Measurements from ENCODE around the gene CCDC187. TPM values are rescaled to one million over a fixed set of nuclear protein-coding genes. Genes with fewer than 3 reads are reported as not detected.
A peak's percentile ranks its signal among the peaks of the same experiment; 100 is the strongest.
"Not testable (repeated sequence)": the region's sequence is repeated elsewhere in the genome, so short reads cannot be mapped to it uniquely, and the experiment has no call there.

The CCDC187 gene
- total RNA-seq, result not detected

- H3K9me3 Mint-ChIP-seq, result no peaks in the 10 kb centered on the region
- H3K27ac Mint-ChIP-seq, result no peak within 1 kb of the TSS
- CTCF ChIA-PET, result no interaction called here
- no peak within 1 kb of the TSS for H3K4me3 Mint-ChIP-seq
- no peaks in the 10 kb centered on the region for H3K4me1 Mint-ChIP-seq
- H3K27me3 Mint-ChIP-seq, result no peaks in the 10 kb centered on the region
- no peak for DNase-seq
- H3K36me3 Mint-ChIP-seq (ENCODE audit: low read depth), result no peaks in the 10 kb centered on the region
- POLR2A ChIA-PET, result no interaction called here
Observed at GRCh38 chr9:136303825-136304416, at the start of gene CCDC187. Gene CCDC187 (minus strand): TSS chr9:136304094. CDS start chr9:136303830, 264 bp downstream.

GRCh38 chr9:136353088-136353487 is 49.2 kb upstream of the CCDC187 start:
- no peaks in the 10 kb centered on the region for H3K4me1 Mint-ChIP-seq
- H3K9me3 Mint-ChIP-seq, result no peaks in the 10 kb centered on the region
- no peaks in the 10 kb centered on the region for H3K36me3 Mint-ChIP-seq (ENCODE audit: low read depth)
- no peak overlapping the region for H3K4me3 Mint-ChIP-seq
- no peaks in the 10 kb centered on the region for H3K27me3 Mint-ChIP-seq
- POLR2A ChIA-PET, result interaction anchor here (1.0 to 1.9 kb wide), 2 partner anchors 10 to 32 kb away, joined by 3 to 5 read pairs; partner anchors contain the start of gene DNLZ
- DNase-seq, result no peak
- H3K27ac Mint-ChIP-seq, result no peak overlapping the region
- CTCF ChIA-PET, result no interaction called here

- ChIA-PET POLR2A (no interaction called here), CTCF (no interaction called here)
- H3K4me3 Mint-ChIP-seq, result no peak overlapping the region
- H3K4me1 Mint-ChIP-seq, result no peaks in the 10 kb centered on the region
- no peak overlapping the region for H3K27ac Mint-ChIP-seq
- H3K36me3 Mint-ChIP-seq (ENCODE audit: low read depth), result no peaks in the 10 kb centered on the region
- H3K9me3 Mint-ChIP-seq, result no peaks in the 10 kb centered on the region
- no peak for DNase-seq
- no peaks in the 10 kb centered on the region for H3K27me3 Mint-ChIP-seq
Observed at GRCh38 chr9:136352682-136353081, 48.8 kb upstream of the CCDC187 start.

GRCh38 chr9:136351868-136352267 is 48.0 kb upstream of the CCDC187 start:
- H3K9me3 Mint-ChIP-seq; H3K4me1 Mint-ChIP-seq; H3K27me3 Mint-ChIP-seq; DNase-seq; POLR2A ChIA-PET; H3K36me3 Mint-ChIP-seq (ENCODE audit: low read depth); H3K27ac Mint-ChIP-seq; CTCF ChIA-PET: not testable (repeated sequence)
- peak overlapping the region; percentile 17 for H3K4me3 Mint-ChIP-seq

GRCh38 chr9:136351252-136351800 is 47.4 kb upstream of the CCDC187 start:
- Mint-ChIP-seq H3K4me1 (no peaks in the 10 kb centered on the region), H3K27ac (no peak overlapping the region), H3K27me3 (no peaks in the 10 kb centered on the region), H3K9me3 (no peaks in the 10 kb centered on the region), H3K36me3 (ENCODE audit: low read depth) (no peaks in the 10 kb centered on the region), H3K4me3 (no peak overlapping the region)
- DNase-seq, result no peak
- POLR2A ChIA-PET, result no interaction called here
- CTCF ChIA-PET, result no interaction called here

- Mint-ChIP-seq H3K27ac (no peak overlapping the region), H3K9me3 (no peaks in the 10 kb centered on the region), H3K36me3 (ENCODE audit: low read depth) (no peaks in the 10 kb centered on the region), H3K4me1 (no peaks in the 10 kb centered on the region), H3K4me3 (no peak overlapping the region), H3K27me3 (no peaks in the 10 kb centered on the region)
- CTCF ChIA-PET, result no interaction called here
- POLR2A ChIA-PET, result no interaction called here
- DNase-seq, result no peak
Observed at GRCh38 chr9:136349546-136349945, 45.7 kb upstream of the CCDC187 start.

- Mint-ChIP-seq H3K4me3 (no peak overlapping the region), H3K9me3 (no peaks in the 10 kb centered on the region), H3K36me3 (ENCODE audit: low read depth) (no peaks in the 10 kb centered on the region), H3K27ac (no peak overlapping the region), H3K4me1 (no peaks in the 10 kb centered on the region), H3K27me3 (no peaks in the 10 kb centered on the region)
- ChIA-PET CTCF (no interaction called here), POLR2A (no interaction called here)
- no peak for DNase-seq
Observed at GRCh38 chr9:136348691-136349090, 44.8 kb upstream of the CCDC187 start.

GRCh38 chr9:136347472-136348256 is 43.8 kb upstream of the CCDC187 start:
- Mint-ChIP-seq H3K27ac (no peak overlapping the region), H3K4me1 (no peaks in the 10 kb centered on the region), H3K4me3 (no peak overlapping the region), H3K27me3 (no peaks in the 10 kb centered on the region), H3K36me3 (ENCODE audit: low read depth) (no peaks in the 10 kb centered on the region), H3K9me3 (no peaks in the 10 kb centered on the region)
- DNase-seq, result no peak
- POLR2A ChIA-PET, result no interaction called here
- CTCF ChIA-PET, result no interaction called here

- POLR2A ChIA-PET, result no interaction called here
- H3K27ac Mint-ChIP-seq, result no peak overlapping the region
- no peak overlapping the region for H3K4me3 Mint-ChIP-seq
- DNase-seq, result no peak
- no peaks in the 10 kb centered on the region for H3K27me3 Mint-ChIP-seq
- no peaks in the 10 kb centered on the region for H3K9me3 Mint-ChIP-seq
- CTCF ChIA-PET, result no interaction called here
- no peaks in the 10 kb centered on the region for H3K36me3 Mint-ChIP-seq (ENCODE audit: low read depth)
- no peaks in the 10 kb centered on the region for H3K4me1 Mint-ChIP-seq
Observed at GRCh38 chr9:136346927-136347465, 43.1 kb upstream of the CCDC187 start.

GRCh38 chr9:136346157-136346481 is 42.2 kb upstream of the CCDC187 start:
- H3K4me3 Mint-ChIP-seq, result no peak overlapping the region
- H3K27ac Mint-ChIP-seq, result no peak overlapping the region
- no peaks in the 10 kb centered on the region for H3K27me3 Mint-ChIP-seq
- no peaks in the 10 kb centered on the region for H3K9me3 Mint-ChIP-seq
- ChIA-PET POLR2A (no interaction called here), CTCF (no interaction called here)
- DNase-seq, result no peak
- no peaks in the 10 kb centered on the region for H3K36me3 Mint-ChIP-seq (ENCODE audit: low read depth)
- no peaks in the 10 kb centered on the region for H3K4me1 Mint-ChIP-seq

- Mint-ChIP-seq H3K27me3 (no peaks in the 10 kb centered on the region), H3K36me3 (ENCODE audit: low read depth) (no peaks in the 10 kb centered on the region), H3K9me3 (no peaks in the 10 kb centered on the region), H3K27ac (no peak overlapping the region), H3K4me1 (no peaks in the 10 kb centered on the region), H3K4me3 (no peak overlapping the region)
- ChIA-PET POLR2A (interaction anchor here (1.2 kb wide), 1 partner anchor 17 kb away, joined by 4 read pairs; no protein-coding TSS in a partner anchor), CTCF (no interaction called here)
- no peak for DNase-seq
Observed at GRCh38 chr9:136345281-136346156, 41.6 kb upstream of the CCDC187 start.

- Mint-ChIP-seq H3K4me3 (no peak overlapping the region), H3K4me1 (no peaks in the 10 kb centered on the region), H3K27ac (no peak overlapping the region), H3K9me3 (no peaks in the 10 kb centered on the region), H3K36me3 (ENCODE audit: low read depth) (no peaks in the 10 kb centered on the region), H3K27me3 (no peaks in the 10 kb centered on the region)
- POLR2A ChIA-PET, result interaction anchor here (1.2 kb wide), 1 partner anchor 18 kb away, joined by 4 read pairs; no protein-coding TSS in a partner anchor
- CTCF ChIA-PET, result no interaction called here
- no peak for DNase-seq
Observed at GRCh38 chr9:136344544-136345280, 40.8 kb upstream of the CCDC187 start.
